Calu3 (cell line): ENCODE measurements around the gene TADA2B. TPM values are rescaled to one million over a fixed set of nuclear protein-coding genes. Genes with fewer than 3 reads are reported as not detected.

Experiments
- BruUV-seq: library from RNA; stranded (reverse); fragments of 400-500 nt; replicated peaks from 2 replicates; lab custom pipeline; 2021; lab: Mats Ljungman, UMichigan
- CTCF ChIA-PET: fragments of 300-600 bp; sonication (Branson Sonifier 250); formaldehyde crosslinking; loops from one replicate; lab custom pipeline; 2022; ENCODE audit warnings: antibody characterized with exemption; lab: Charles Lee
- DNase-seq: peaks from one replicate; pipeline ENCODE4 v3.0.0; 2022
- H3K27ac Mint-ChIP-seq: one replicate; pipeline ENCODE4 v1.8.0; 2022; ENCODE audit warnings: mixed read lengths; ENCODE audit not compliant: unreplicated experiment
- H3K27me3 Mint-ChIP-seq: one replicate; pipeline ENCODE4 v1.8.0; 2022; ENCODE audit warnings: mixed read lengths; ENCODE audit not compliant: unreplicated experiment
- H3K36me3 Mint-ChIP-seq: one replicate; pipeline ENCODE4 v1.8.0; 2022; ENCODE audit warnings: mild to moderate bottlenecking, moderate library complexity, mixed read lengths; ENCODE audit not compliant: insufficient read depth, unreplicated experiment
- H3K4me1 Mint-ChIP-seq: one replicate; pipeline ENCODE4 v1.8.0; 2022; ENCODE audit warnings: mild to moderate bottlenecking, low read depth, mixed read lengths; ENCODE audit not compliant: unreplicated experiment
- H3K4me3 Mint-ChIP-seq: one replicate; pipeline ENCODE4 v1.8.0; 2022; ENCODE audit warnings: mild to moderate bottlenecking, low read depth, moderate library complexity, mixed read lengths; ENCODE audit not compliant: unreplicated experiment
- H3K9me3 Mint-ChIP-seq: one replicate; pipeline ENCODE4 v1.8.0; 2022; ENCODE audit warnings: low read depth, mixed read lengths; ENCODE audit not compliant: unreplicated experiment
- CTCF ChIP-seq: fragments of 200-600 bp; IDR thresholded peaks from one replicate; pipeline ENCODE4 v1.8.0; 2022; ENCODE audit warnings: antibody characterized with exemption; ENCODE audit not compliant: unreplicated experiment
- intact Hi-C: fragments of 100-400 bp; cut with micrococcal nuclease; formaldehyde crosslinking; loops from one replicate; pipeline ENCODE4 v1.10.0; 2022; ENCODE audit not compliant: unreplicated experiment
- total RNA-seq: library from RNA; stranded (reverse); gene quantifications from 2 replicates; pipeline ENCODE4 v1.2.3, GENCODE V29; 2022

Gene TADA2B
- total RNA-seq, 1 experiment from 2014 or later: 15.1 TPM

GRCh38 chr4:7014815-7015214, 28.4 kb upstream of the TADA2B start:
- no peak for DNase-seq
- intact Hi-C loops: no loop called here
- BruUV-seq: no TSS peak
- H3K9me3 Mint-ChIP-seq: no peaks in the 10 kb centered on the region
- H3K27ac Mint-ChIP-seq: peak overlapping the region; percentile 46
- H3K4me3 Mint-ChIP-seq: no peak overlapping the region
- H3K4me1 Mint-ChIP-seq: no peaks in the 10 kb centered on the region
- peaks cover 5% of the 10 kb centered on the region for H3K36me3 Mint-ChIP-seq
- H3K27me3 Mint-ChIP-seq: no peaks in the 10 kb centered on the region
- no peak for TF ChIP-seq CTCF
- CTCF ChIA-PET: no interaction called here

GRCh38 chr4:7015383-7016035, 27.7 kb upstream of the TADA2B start:
- no TSS peak for BruUV-seq
- Mint-ChIP-seq H3K4me3 (no peak overlapping the region), H3K4me1 (no peaks in the 10 kb centered on the region), H3K27me3 (no peaks in the 10 kb centered on the region), H3K27ac (no peak overlapping the region), H3K9me3 (no peaks in the 10 kb centered on the region), H3K36me3 (peaks cover 5% of the 10 kb centered on the region)
- TF ChIP-seq CTCF: no peak
- CTCF ChIA-PET: no interaction called here
- DNase-seq: no peak
- intact Hi-C loops: no loop called here

- Mint-ChIP-seq H3K36me3 (peaks cover 5% of the 10 kb centered on the region), H3K4me1 (no peaks in the 10 kb centered on the region), H3K4me3 (no peak overlapping the region), H3K27me3 (no peaks in the 10 kb centered on the region), H3K9me3 (no peaks in the 10 kb centered on the region), H3K27ac (no peak overlapping the region)
- CTCF ChIA-PET: no interaction called here
- TF ChIP-seq CTCF: no peak
- intact Hi-C loops: no loop called here
- DNase-seq: no peak
- no TSS peak for BruUV-seq
Measured at GRCh38 chr4:7016086-7016485, 27.1 kb upstream of the TADA2B start.

- BruUV-seq: no TSS peak
- peaks cover 5% of the 10 kb centered on the region for H3K36me3 Mint-ChIP-seq
- CTCF ChIA-PET: no interaction called here
- no peaks in the 10 kb centered on the region for H3K27me3 Mint-ChIP-seq
- DNase-seq: no peak
- intact Hi-C loops: no loop called here
- no peak overlapping the region for H3K27ac Mint-ChIP-seq
- TF ChIP-seq CTCF: no peak
- H3K4me1 Mint-ChIP-seq: no peaks in the 10 kb centered on the region
- H3K4me3 Mint-ChIP-seq: no peak overlapping the region
- H3K9me3 Mint-ChIP-seq: no peaks in the 10 kb centered on the region
Measured at GRCh38 chr4:7016512-7016911, 26.7 kb upstream of the TADA2B start.
